Gastroesophageal sphincter (tissue), 4 donors: Measurements from ENCODE around the gene PARD3. TPM values are rescaled to one million over a fixed set of nuclear protein-coding genes. Genes with fewer than 3 reads are reported as not detected.

Source experiments
- ATAC-seq: fragments of 150-250 bp; one replicate; pipeline ENCODE4 v1.9.1; 2016; ENCODE audit warnings: mild to moderate bottlenecking, moderate library complexity
- H3K27ac ChIP-seq, 4 donors: fragments of 200-600 bp; sonication (generic) in 3 of 4; 1 replicate in 3 of 4; 2 replicates in 1 of 4; pipeline ENCODE4 v1.5.1; 2016 to 2019
- H3K27me3 ChIP-seq: fragments of 200-600 bp; sonication (generic); one replicate; pipeline ENCODE4 v1.5.1; 2019
- H3K36me3 ChIP-seq, 2 donors: fragments of 200-600 bp; sonication (generic); one replicate each; pipeline ENCODE4 v1.5.1; 2019; ENCODE audit warnings: control low read depth in 1 of 2
- H3K4me1 ChIP-seq, 3 donors: fragments of 200-600 bp; sonication (generic); 1 replicate in 2 of 3; 2 replicates in 1 of 3; pipeline ENCODE4 v1.5.1; 2016 to 2019; ENCODE audit warnings: control low read depth in 2 of 3
- H3K4me3 ChIP-seq, 2 donors: fragments of 200-600 bp; sonication (generic); one replicate each; pipeline ENCODE4 v1.5.1; 2019; ENCODE audit warnings: mild to moderate bottlenecking in 1 of 2, moderate library complexity in 1 of 2
- H3K9me3 ChIP-seq, 3 donors: fragments of 200-600 bp; sonication (generic); one replicate each; pipeline ENCODE4 v1.5.1; 2017 to 2019; ENCODE audit warnings: control low read depth in 2 of 3
- EP300 ChIP-seq: sonication (generic); formaldehyde crosslinking; IDR thresholded peaks from one replicate; pipeline ENCODE4 v1.6.1; 2017; ENCODE audit warnings: antibody characterized with exemption, mild to moderate bottlenecking
- POLR2A ChIP-seq, 2 donors: fragments of 450-650 bp; IDR thresholded peaks; one replicate each; pipeline ENCODE4 v1.6.1; 2017; ENCODE audit warnings: antibody characterized with exemption in 2 of 2, mild to moderate bottlenecking in 2 of 2, moderate library complexity in 1 of 2
- POLR2AphosphoS5 ChIP-seq: sonication (generic); formaldehyde crosslinking; IDR thresholded peaks from one replicate; pipeline ENCODE4 v1.6.1; 2017; ENCODE audit warnings: antibody characterized with exemption
- WGBS, 2 donors: methylation state at CpG; one replicate each; pipeline ENCODE4 v1.1.5; 2018; ENCODE audit warnings: low coverage in 1 of 2; 5-methylcytosine and 5-hydroxymethylcytosine counted together
- total RNA-seq, 4 donors: library from RNA; depleted of rRNA; stranded (reverse); fragments of >200 nt; gene quantifications; one replicate each; pipeline ENCODE4 v1.1.0, GENCODE V29; 2016
- TF ChIP-seq, protein P1 (sequence below), 4 experiments: fragments of 200-600 bp in 2 of 4; fragments of 450-650 bp in 2 of 4; sonication (generic) in 1 of 4; IDR thresholded peaks; one replicate each; pipeline ENCODE4 v1.5.1; 2017 to 2019; ENCODE audit warnings: antibody characterized with exemption in 4 of 4, mild to moderate bottlenecking in 2 of 4, moderate library complexity in 2 of 4

PARD3 gene
- total RNA-seq, 4 donors from 2014 or later, result 101 to 127 (median 115) TPM

DNA sequence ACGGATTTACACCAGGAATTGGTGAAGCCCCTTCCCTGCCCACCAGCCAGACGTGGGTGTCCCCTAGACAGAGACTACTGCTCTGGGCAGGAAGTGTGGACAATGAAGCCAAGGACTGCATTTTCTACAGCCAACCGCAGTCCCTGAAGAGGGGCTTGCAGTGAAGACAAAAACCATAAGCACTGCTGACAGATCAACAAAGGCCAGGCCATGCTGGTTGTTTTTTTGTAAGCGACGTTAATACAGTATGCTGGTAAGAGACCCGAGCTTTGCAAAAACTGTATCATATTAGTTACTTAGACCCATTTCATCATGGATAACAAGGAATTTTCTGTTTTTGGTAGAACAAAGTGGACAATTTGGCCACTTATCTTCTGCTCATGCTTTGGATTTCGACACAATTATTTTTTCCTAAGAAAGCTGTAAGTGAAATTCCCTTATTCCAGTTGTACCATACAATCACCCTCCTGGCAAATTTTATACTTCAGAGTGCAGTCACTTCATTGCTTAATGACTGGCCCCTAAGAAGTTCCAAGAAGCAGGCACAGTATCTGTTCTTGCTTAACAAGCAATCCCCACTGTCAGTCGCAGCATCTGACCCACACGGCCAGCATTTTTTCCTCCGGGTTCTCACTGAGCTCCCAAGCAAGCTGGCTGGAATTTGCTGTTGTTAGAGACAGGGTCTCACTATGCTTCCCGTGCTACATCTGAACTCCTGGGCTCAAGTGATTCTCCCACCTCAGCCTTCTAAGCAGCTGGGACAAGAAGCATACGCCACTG is 163.5 kb downstream of the PARD3 start:
- TF ChIP-seq EP300 (no peak), POLR2AphosphoS5 (no peak), POLR2A (IDR thresholded peaks at IDR 0.05) (no peak)
- TF ChIP-seq, protein P1, sequence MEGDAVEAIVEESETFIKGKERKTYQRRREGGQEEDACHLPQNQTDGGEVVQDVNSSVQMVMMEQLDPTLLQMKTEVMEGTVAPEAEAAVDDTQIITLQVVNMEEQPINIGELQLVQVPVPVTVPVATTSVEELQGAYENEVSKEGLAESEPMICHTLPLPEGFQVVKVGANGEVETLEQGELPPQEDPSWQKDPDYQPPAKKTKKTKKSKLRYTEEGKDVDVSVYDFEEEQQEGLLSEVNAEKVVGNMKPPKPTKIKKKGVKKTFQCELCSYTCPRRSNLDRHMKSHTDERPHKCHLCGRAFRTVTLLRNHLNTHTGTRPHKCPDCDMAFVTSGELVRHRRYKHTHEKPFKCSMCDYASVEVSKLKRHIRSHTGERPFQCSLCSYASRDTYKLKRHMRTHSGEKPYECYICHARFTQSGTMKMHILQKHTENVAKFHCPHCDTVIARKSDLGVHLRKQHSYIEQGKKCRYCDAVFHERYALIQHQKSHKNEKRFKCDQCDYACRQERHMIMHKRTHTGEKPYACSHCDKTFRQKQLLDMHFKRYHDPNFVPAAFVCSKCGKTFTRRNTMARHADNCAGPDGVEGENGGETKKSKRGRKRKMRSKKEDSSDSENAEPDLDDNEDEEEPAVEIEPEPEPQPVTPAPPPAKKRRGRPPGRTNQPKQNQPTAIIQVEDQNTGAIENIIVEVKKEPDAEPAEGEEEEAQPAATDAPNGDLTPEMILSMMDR (IDR thresholded peaks at IDR 0.05), result no peak
- peaks cover 0 to 58% (median 0%) of the 10 kb centered on the region in 3 donors for H3K4me1 ChIP-seq
- 55 to 80% methylated on average over 4 to 9 of the region's 12 CpGs for WGBS, 2 donors
- H3K27ac ChIP-seq, result no peak overlapping the region
- peak; percentile 49 for ATAC-seq
- no peaks in the 10 kb centered on the region for H3K36me3 ChIP-seq
- no peak overlapping the region for H3K4me3 ChIP-seq
- no peaks in the 10 kb centered on the region for H3K27me3 ChIP-seq
- H3K9me3 ChIP-seq, result no peaks in the 10 kb centered on the region

DNA sequence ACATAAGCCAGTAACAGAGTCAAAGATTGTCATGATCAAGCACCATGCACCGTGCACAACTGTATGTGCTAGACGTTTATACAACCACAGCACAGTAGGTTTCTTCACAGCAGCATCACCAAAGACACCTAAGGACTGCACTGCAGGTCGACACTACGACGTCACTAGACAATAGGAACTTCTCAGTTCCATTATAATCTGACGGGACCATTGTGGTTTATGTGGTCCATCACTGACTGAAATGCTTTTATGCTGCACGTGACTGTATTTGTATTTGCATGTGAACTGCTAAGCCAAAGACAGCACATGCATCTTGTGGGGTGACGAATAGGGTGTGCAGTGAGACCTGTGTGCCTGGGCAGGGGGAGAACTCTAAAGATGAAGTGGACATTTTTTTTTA is 164.9 kb downstream of the PARD3 start:
- Histone ChIP-seq H3K27me3 (no peaks in the 10 kb centered on the region), H3K27ac (no peak overlapping the region), H3K4me1 (peaks cover 0 to 49% (median 0%) of the 10 kb centered on the region in 3 donors), H3K36me3 (no peaks in the 10 kb centered on the region), H3K4me3 (no peak overlapping the region), H3K9me3 (no peaks in the 10 kb centered on the region)
- WGBS, 2 donors, result 75 to 77% methylated on average over 2 to 7 of the region's 8 CpGs
- TF ChIP-seq POLR2A (IDR thresholded peaks at IDR 0.05) (no peak), POLR2AphosphoS5 (no peak), EP300 (no peak)
- TF ChIP-seq, protein P1 (IDR thresholded peaks at IDR 0.05), result no peak
- no peak for ATAC-seq

DNA sequence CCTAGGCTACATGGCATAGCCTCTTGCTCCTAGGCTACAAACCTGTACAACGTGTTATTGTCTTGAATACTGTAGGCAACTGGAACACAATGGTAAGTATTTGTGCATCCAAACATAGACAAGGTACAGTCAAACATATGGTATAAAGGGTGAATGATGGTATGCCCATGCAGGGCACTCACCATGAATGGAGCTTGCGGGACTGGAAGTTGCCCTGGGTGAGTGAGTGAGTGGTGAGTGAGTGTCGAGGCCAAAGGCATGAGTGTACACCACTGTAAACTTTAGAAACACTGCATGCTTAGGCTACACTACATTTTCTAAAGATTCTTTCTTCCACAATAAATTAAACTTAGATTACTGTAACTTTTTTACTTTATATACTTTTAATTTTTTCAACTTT is 165.7 kb downstream of the PARD3 start:
- ATAC-seq, result no peak
- 92 to 95% methylated on average over 3 of the region's 3 CpGs for WGBS, 2 donors
- Histone ChIP-seq H3K27ac (no peak overlapping the region), H3K36me3 (no peaks in the 10 kb centered on the region), H3K4me3 (no peak overlapping the region), H3K4me1 (peaks cover 0 to 52% (median 2%) of the 10 kb centered on the region in 3 donors), H3K27me3 (no peaks in the 10 kb centered on the region), H3K9me3 (no peaks in the 10 kb centered on the region)
- TF ChIP-seq POLR2AphosphoS5 (no peak), EP300 (no peak), POLR2A (IDR thresholded peaks at IDR 0.05) (no peak)
- TF ChIP-seq, protein P1 (IDR thresholded peaks at IDR 0.05), result no peak

DNA sequence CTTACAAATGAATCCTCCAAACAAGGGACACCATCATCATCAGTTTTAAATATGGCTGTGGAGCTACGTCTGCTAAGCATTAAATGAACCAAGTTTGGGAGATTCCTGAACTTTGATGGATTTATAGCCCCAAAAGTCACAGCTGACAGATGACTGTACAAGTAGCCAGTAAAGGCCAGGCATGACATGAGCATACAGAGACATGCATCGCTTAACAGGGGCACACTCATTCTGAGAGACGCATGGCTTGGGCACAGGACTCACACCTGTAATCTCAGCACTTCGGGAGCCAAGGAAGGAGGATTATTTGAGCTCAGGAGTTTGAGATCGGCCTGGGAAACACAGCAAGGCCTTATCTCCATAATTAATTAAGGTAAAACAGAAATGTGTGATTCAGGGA is 166.2 kb downstream of the PARD3 start:
- Histone ChIP-seq H3K27me3 (no peaks in the 10 kb centered on the region), H3K9me3 (no peaks in the 10 kb centered on the region), H3K36me3 (no peaks in the 10 kb centered on the region), H3K27ac (no peak overlapping the region), H3K4me3 (no peak overlapping the region), H3K4me1 (peaks cover 0 to 52% (median 3%) of the 10 kb centered on the region in 3 donors)
- ATAC-seq, result no peak
- no peak for TF ChIP-seq POLR2A (IDR thresholded peaks at IDR 0.05)
- no peak for TF ChIP-seq POLR2AphosphoS5
- 98 to 100% methylated on average over 2 to 5 of the region's 5 CpGs for WGBS, 2 donors

DNA sequence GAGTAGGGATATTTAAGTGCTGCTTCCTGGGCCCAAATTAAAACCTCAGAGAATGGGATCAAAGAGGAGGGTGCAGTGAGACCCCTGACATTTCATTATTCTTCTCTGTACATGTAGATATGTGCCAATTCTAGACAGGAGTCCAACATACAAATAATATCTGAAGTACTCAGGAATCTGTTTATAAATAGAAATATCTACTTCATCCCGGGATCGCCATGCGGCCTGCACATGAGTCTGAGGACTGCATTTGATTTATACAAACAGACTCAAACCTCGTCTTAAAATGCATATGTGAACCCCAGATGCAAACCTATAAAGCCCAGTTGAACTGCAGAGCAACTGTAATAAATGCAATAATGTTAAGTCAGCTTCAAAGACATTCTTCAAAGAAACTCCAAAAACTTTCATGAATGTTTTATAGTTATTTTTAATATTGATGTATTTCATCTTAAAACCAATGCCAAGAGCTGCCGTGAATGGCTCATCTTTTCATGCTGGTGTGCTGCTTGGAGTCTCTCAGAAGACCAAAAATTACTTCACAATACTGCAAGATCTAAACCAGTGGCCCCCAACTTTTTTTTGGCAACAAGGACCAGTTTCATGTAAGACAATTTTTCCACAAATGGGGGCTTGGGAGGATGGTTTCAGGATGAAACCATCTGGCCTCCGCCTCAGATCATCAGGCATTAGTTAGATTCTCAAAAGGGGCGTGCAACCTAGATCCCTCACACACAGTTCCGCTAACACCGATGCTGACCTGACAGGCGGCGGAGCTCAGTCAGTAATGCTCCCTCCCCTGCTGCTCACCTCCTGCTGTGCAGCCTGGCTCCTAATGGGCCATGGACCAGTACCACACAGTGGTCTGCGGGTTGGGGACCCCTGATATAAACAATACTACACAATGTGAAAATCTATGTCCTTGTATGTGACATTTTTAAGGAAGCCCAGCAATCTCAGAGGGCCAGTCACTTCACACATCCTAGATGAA is 166.9 kb downstream of the PARD3 start:
- peaks cover 0 to 45% (median 3%) of the 10 kb centered on the region in 3 donors for H3K4me1 ChIP-seq
- H3K36me3 ChIP-seq, result no peaks in the 10 kb centered on the region
- no peak overlapping the region for H3K4me3 ChIP-seq
- ATAC-seq, result no peak
- no peaks in the 10 kb centered on the region for H3K9me3 ChIP-seq
- H3K27ac ChIP-seq, result no peak overlapping the region
- no peaks in the 10 kb centered on the region for H3K27me3 ChIP-seq
- no peak for TF ChIP-seq EP300
- no peak for TF ChIP-seq POLR2A (IDR thresholded peaks at IDR 0.05)
- no peak for TF ChIP-seq POLR2AphosphoS5
- TF ChIP-seq, protein P1 (IDR thresholded peaks at IDR 0.05), result no peak
- WGBS, 2 donors, result 70 to 76% methylated on average over 5 to 9 of the region's 12 CpGs
